ENCODE data around the gene KCTD12.

The KCTD12 gene

GRCh38 chr13:76853481-76853880 lies 32.7 kb downstream of the KCTD12 start:
- DNase-seq = no peak

DNA sequence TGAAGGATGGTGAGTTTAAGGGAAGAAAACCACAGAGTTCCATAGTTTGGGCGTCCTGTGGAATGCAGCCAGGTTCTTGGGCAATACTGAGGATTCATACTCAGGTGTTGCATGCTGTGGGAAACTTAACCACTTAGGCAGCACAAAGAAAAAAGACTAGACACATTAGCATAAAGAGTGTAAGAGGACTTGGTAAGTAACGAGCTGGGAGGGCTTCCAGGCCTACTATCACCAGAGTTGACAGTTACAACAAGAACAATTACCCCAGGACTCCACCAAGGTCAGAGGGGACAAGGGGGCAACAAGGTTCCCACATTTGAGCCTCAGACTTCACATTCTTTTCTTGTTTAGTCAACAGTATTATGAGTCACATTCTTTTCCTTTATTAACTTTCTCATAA lies 33.2 kb downstream of the KCTD12 start:
- DNase-seq = no peak

DNA sequence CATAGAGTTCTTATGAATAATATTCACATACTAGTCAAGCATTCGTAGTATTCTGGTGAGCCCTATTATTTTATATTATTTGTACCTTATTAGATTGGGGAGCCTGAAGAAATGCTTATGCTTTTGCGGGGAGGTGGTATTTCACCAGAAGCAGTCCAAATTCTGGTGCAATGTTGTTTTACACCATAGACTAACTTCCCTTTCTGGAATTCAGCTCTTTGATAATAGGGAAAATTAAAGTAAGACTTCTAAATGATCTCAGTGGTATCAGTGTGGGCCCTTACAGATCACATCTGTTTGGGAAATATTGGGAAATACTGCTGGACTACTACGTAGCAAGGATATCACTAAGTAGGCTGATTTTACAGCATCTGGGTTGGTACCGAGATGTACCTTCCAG lies 34.2 kb downstream of the KCTD12 start:
- DNase-seq = no peak

DNA sequence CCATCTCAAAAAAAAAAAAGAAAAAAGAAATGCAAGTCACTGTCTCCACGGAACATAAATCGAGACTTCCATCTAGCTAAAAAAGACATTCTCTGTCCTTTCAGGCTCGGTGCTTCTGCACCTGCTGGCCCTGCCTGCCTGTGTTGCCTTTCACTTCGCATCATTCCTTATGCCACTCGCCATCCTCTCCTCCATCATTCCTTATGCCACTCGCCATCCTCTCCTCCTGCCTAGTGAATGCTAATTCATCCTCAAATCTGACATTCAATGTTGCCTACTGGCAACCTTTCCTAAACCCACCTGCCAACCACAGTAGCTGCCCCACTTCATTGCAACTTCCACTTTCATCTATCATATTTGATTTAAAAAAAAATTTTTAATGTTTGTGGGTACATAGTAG lies 36.7 kb downstream of the KCTD12 start:
- no peak for DNase-seq

DNA sequence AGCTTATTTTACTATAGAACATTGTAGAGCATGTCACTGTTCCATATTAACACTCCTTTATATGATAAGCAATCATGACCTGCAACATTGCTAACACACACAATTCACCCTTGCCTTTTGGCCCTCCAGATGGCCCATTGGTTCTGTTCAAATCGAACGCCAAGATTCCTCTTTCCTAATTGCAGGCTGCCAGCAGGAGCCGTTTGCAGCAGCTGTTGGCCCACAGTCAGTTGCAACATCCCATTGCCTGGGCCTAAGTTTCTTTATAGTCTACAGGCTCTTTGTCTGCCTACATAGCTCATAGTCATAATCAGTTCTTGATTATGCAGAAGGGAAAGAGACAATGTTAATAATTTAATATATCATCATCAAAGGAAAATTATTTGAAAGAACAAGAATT lies 37.6 kb downstream of the KCTD12 start:
- DNase-seq = no peak

- DNase-seq = no peak
These were observed 39.8 kb downstream of the KCTD12 start for GRCh38 chr13:76846363-76846762.

GRCh38 chr13:76845865-76846264 lies 40.3 kb downstream of the KCTD12 start:
- DNase-seq = no peak

GRCh38 chr13:76845367-76845766 lies 40.8 kb downstream of the KCTD12 start:
- DNase-seq = no peak

DNA sequence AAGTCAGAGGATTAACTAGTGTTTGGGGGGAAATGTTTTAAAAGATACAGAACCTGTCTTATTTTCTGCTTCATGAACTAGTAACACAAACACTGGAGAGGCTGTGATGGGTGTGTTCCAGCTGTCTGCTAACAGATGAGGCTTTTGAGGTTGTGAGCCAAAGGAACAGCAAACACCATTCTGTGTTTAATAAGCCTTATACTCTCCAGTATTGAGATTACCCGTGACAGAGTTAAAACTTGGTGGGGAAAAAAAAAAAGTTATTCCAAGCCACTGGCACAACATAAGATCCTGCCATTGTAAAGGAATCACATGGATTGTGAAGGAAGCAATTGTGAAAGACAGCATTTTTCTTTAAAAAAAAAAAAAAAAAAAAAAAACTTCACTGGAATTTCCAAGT lies 48.4 kb downstream of the KCTD12 start:
- DNase-seq = no peak

GRCh38 chr13:76836311-76836710 lies 49.9 kb downstream of the KCTD12 start:
- no peak for DNase-seq

DNA sequence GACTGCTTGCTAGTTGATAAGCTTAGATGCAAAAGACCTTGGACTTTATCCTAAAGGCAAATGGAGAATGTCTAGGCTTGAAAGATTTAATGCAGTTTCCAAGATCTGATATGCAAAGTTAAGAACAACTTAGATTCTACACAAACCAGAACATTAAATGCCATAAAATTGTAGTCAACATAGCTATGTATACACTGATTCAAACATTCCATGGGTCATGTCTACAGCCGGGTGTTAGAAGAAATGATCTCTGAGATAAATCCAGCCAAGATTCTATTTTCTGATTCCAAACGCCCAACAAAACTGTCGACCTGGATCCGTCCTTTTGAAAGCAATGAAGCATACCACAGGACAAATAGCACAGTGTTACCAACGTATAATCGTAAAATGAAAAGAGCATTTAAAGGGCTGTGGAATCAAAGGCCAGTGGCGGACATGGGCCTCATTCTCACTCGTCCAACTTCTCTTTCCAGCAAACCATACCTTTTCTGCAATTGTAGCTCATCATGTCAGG lies 52.7 kb downstream of the KCTD12 start:
- DNase-seq = no peak

DNA sequence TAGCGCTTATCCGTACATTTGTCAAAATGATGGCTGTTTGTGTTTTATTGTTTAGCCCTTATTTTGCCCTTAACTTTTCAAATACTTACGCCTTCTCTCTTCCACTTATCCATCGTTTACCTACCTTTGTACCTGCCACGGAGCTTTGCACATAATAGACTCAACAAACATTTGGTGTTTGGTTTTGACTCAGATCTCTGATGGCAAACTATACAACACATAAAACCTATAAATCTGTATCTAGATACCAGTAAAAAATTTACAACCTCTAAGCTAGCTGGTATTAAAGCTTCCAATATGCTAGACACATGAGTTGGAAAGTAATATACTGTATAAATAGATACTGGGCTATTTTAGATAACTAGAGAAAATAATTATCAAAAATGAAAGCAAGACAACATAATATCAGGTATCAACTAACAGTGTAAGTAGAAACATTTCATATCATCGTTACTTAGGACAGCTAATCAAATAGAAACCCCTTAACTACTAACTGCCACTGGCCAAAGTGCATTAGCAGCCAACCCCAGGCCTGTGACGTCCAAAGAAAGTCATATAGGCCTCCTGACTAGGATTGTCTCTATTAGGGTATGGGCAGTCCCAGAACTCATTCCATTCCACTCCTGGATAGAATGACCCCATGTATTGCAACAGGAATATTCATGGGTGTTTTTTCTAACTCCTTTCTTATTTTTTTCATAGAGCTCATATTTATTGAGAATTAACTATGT lies 53.8 kb downstream of the KCTD12 start:
- DNase-seq = no peak

DNA sequence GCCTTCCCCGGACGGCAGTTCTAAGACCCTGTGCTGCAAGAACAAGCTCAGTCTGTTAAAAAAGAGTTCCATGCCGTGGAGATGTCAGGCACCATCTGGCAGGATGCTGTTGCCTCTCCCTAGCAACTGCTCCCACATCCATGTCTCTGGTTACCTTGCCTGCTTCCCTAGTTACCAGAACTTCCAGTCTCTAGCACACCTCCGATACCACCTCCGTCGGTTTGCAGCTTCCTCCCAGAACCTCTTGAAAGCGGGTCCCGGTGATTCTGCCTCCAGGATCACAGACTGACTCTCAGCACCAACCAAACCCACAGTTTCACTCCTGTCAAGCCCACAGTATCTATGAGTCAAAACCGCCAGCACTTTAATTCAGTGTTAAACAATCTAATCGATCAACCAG lies 55.4 kb downstream of the KCTD12 start:
- DNase-seq = no peak
